Dedifferentiated amniotic fluid mesenchymal stem cell (primary cell): ENCODE measurements around the gene NCLN.
"Not testable (repeated sequence)": the region's sequence is repeated elsewhere in the genome, so short reads cannot be mapped to it uniquely, and the experiment has no call there.

Experiments
- DNase-seq: peaks from one replicate; pipeline ENCODE4 v3.0.0-alpha.2; 2016; ENCODE audit errors: extremely low spot score

The NCLN gene

DNA sequence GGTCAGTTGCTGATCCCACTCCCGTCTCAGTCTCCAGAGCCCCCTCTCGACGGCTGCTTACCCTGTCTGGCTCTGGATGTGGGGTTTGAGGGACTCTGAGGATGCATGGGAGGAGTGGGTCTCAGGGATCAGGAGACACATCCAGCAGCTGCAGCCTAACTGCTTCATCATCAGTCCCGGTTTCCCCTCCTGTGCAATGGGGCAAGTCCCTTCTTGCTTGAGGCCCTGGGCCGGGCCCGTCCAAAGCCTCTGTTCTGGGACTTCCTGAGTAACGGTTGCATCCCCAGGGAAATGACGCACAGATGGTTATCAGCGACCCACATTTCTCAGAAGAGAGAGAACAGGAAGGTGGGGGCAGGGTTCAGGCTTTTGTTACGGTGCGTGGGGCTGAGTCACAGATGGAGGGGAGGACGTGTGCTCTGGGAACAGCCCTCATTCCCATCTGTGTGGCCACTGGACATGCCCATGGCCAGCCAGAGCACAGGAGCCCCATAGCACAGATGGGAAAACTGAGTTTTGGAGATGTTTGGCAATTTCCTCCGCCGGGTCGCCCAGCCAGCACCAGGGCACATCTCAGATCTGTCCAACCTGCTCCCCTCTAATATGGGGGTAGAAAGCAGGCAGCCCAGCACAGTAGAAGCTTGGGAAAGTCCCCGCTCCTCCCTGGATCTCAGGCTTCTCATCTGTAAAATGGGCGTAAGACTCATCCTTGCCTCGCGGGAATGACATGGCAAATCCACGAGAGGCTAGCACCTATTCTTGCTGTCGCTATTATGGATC, 30.6 kb upstream of the NCLN start:
- DNase-seq: peak; percentile 98

DNA sequence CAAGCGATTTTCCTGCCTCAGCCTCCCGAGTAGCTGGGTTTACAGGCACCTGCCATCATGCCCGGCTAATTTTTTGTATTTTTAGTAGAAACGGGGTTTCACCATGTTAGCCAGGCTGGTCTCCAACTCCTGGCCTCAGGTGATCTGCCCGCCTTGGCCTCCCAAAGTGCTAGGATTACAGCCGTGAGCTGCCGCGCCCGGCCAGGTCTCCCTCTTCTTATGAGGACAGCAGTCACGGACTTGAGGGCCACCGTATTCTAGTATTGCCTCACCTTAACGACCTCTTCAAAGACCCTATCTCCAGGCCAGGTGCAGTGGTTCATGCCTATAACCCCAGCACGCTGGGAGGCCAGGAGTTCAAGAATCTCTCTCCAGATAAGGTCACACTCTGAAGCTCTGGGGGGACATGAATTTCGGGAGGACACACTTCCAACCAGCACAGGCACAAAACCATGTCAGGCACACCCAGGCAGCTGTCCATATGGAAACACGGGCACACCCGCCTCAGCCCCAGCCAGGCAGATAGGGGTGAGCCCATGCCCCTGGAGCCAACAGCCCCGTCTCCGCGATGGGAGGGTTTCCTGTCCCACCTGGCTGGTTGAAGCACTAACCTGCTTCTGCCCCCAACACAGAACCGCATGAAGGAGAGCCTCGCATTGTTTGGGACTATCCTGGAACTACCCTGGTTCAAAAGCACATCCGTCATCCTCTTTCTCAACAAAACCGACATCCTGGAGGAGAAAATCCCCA, 28.5 kb upstream of the NCLN start:
- no peak for DNase-seq

DNA sequence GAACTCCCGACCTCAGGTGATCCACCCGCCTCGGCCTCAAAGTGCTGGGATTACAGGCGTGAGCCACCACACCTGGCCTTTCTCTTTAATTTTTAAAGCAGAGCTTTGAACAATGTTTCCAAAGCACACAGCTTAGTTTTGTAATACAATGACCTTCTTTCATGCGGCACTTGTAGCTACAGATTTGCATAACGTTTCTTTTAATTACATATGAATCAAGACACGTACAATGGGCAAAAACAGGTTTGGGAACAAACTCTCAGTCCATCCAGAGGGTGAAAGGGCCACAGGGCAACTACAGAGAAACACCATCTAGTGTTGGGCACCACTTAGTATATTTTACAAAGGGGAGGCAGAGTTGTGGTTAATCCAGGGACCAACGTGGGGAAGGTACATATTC, 26.2 kb upstream of the NCLN start:
- no peak for DNase-seq

DNA sequence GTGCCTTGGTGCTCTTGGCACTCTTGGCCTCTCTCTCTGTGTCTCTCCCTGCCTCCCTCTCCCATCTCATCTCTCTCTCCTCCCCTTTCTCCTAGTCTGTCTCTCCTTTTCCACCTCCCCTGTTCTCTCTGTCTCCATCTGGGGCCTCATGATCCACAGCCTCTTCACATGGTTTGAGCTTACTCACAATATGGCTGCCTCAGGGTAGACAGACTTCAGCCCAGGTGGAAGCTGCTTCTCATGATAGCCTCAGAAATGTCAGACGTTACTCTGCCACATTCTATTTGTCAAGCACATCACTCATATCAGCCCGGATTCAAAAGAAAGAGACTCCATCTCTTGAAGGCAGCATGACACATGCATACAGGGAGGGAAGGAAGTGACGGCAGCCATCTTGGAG, 25.5 kb upstream of the NCLN start:
- no peak for DNase-seq

DNA sequence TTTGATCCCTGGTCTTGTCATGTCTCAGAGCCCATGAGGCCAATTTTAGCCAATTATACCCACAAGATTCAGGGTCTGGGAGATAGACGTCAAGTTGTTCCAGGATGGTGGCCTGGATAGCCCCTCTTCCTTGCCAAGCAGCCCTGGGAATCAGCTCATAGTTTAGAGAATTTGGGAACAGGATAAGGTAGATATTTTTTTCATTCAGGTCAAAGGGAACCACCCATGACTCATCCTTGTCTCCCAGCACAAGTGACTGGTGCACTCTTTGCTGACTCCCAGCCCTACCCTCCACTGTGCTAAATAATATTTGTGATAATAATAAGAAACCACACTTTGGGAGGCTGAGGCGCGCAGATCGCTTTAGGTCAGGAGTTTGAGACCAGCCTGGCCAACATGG, 24.3 kb upstream of the NCLN start:
- DNase-seq: no peak

DNA sequence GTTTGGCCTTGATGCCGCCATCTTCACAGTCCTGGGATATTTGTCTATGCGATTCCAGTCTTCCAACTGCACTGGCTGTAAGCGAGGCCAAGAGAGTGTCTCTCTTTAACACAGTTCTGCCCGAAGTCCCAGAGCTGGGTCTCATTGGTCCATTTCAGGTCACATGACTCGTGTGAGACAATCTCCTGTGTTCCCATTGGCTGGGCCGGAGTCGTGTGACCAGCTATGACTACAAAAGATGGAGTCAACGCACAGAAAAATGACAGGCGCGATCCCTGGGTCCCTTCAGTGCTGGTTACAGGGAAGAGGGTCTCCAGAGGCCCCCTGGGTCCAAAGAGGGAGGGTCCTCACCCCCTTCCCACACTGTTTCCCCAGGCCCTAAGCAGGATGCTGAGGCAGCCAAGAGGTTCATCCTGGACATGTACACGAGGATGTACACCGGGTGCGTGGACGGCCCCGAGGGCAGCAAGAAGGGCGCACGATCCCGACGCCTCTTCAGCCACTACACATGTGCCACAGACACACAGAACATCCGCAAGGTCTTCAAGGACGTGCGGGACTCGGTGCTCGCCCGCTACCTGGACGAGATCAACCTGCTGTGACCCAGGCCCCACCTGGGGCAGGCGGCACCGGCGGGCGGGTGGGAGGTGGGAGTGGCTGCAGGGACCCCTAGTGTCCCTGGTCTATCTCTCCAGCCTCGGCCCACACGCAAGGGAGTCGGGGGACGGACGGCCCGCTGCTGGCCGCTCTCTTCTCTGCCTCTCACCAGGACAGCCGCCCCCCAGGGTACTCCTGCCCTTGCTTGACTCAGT, 23.1 kb upstream of the NCLN start:
- DNase-seq: no peak

DNA sequence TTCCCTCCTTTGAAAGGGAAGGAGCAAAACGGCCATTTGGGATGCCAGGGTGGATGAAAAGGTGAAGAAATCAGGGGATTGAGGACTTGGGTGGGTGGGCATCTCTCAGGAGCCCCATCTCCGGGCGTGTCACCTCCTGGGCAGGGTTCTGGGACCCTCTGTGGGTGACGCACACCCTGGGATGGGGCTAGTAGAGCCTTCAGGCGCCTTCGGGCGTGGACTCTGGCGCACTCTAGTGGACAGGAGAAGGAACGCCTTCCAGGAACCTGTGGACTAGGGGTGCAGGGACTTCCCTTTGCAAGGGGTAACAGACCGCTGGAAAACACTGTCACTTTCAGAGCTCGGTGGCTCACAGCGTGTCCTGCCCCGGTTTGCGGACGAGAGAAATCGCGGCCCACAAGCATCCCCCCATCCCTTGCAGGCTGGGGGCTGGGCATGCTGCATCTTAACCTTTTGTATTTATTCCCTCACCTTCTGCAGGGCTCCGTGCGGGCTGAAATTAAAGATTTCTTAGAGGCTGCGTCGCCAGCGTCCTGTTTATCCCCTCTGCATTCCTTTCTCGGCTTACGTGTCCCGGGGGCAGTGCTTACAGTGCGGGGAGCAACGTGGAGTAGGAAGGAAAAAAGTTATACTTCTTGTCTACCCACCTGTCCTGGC, 22.4 kb upstream of the NCLN start:
- peak; percentile 36 for DNase-seq

DNA sequence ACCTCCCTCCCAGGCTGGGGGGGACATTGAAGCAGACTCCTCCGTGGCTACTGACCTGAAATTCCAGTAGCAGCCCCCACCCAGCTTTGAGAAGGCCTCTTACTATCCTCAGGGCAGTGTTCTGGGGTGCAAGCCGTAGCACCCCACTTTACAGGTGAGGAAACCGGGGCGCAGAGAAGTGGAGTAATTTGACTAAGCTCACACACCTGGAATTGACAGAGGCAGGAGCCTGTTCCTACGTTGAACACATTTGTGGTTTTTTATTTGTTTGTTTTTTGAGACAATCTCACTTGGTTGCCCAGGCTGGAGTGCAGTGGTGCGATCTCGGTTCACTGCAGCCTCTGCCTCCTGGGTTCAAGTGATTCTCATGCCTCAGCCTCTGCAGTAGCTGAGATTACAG, 21.8 kb upstream of the NCLN start:
- DNase-seq: no peak

DNA sequence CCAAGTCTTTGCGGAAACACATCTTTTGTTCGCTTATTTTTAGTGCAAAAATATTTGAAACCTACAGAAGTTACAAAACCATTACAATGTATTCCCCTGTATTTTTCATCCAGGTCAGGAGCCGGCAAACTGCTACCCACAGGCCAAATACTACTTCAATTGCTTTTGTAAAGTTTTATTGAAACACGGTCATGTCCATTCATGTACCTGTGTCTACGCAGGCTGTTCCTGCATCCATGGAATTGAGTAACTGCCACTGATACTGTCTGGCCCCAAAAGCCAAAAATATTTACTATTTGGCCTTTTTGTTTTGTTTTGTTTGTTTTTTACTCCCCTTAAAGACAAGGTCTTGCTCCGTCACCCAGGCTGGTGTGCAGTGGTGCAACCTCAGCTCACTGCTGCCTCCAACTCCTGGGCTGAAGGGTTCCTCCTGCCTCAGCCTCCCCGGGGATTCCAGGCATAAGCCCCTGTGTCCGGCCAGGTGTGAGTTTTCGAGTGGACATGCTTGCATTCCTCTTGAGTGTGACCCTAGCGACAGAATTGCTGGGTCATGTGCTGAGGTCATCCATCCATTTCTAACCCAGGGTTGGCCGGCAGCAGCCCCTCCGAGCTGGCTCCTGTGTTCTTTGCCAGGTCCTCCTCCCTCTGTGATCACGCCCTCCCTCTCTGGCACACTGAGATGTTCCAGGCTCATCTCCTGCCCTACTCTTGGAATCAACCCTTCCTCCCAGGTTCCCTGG, 18.0 kb upstream of the NCLN start:
- no peak for DNase-seq

DNA sequence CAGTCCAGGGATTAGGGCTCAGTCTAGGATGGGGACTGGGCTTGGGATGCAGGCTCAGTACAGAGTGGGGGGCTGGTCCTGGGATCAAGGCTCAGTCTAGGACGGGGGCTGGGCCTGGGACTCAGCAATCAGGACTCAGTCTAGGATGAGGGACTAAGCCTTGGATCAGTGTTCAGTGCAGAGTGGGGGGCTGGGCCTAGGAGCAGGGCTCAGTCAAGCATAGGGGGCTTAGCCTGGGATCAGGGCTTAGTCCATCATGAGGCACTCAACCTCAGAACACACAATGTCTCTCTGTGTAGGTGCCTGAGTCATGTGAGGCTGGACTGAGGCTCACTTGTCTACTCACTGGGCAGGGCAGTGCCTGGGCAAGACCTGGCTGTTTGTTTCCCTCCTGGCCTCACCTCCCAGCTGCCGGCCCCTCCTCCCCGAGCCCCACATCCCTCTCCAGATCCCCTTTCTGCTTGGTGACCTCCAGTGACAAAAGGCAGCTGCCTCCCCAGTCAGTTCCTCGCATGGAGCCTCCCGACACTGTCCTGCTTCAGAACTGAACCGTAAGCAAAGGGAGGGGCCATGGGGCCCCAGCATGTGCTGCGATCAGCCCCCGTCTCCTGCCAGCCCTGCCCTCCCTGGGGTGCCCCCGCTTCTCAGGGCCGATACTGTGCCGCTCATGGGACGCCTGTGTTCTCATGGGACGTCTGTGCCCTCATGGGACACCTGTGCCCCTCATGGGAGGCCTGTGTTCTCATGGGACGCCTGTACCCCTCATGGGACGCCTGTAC, 13.6 kb upstream of the NCLN start:
- DNase-seq: no peak

DNA sequence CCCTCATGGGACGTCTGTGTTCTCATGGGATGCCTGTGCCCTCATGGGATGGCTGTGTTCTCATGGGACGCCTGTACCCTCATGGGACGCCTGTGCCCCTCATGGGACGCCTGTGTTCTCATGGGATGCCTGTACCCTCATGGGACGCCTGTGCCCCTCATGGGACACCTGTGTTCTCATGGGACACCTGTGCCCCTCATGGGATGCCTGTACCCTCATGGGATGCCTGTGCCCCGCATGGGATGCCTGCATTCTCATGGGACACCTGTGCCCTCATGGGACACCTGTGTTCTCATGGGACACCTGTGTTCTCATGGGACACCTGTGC, 13.1 kb upstream of the NCLN start:
- DNase-seq: not testable (repeated sequence)

DNA sequence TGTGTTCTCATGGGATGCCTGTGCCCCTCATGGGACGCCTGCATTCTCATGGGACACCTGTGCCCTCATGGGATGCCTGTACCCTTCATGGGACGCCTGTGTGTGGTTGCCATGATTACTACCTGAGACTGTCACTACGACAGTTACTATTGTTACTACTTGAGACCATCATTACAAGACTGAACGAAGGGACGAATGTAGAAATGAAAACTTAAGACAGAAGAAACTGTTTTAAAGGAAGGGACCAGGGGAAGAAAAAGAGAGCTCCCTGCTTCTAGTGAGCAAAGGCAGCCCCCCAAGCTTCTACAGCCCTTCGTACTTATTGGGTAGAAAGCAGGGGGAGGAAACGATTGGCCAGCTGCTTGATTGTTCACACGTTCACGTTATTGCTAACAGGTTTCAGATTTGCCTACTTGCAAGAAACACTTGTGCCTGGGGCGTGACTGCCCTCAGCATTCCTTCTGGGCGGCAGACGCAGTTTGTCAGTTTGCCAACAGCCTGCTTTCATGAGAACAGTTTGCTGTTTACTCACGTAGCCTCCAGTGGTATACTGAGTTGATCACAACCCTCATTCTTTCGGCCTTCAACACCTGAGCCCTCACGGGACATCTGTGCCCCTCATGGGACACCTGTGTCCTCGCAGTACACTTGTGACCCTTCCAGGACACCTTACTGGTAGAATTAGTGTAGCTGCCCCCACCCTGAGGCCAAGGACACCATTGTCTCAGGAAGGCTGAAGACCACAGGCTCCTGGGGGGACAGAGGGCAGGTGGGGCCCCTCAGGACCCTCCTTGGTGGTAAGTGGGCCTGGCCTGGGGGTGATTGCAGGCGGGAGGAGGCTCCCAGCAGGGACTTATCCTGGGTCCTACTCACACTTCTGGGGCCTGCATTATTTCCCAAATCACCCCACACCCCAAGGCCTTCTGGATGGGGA, 9.7 kb upstream of the NCLN start:
- DNase-seq: peak; percentile 76

DNA sequence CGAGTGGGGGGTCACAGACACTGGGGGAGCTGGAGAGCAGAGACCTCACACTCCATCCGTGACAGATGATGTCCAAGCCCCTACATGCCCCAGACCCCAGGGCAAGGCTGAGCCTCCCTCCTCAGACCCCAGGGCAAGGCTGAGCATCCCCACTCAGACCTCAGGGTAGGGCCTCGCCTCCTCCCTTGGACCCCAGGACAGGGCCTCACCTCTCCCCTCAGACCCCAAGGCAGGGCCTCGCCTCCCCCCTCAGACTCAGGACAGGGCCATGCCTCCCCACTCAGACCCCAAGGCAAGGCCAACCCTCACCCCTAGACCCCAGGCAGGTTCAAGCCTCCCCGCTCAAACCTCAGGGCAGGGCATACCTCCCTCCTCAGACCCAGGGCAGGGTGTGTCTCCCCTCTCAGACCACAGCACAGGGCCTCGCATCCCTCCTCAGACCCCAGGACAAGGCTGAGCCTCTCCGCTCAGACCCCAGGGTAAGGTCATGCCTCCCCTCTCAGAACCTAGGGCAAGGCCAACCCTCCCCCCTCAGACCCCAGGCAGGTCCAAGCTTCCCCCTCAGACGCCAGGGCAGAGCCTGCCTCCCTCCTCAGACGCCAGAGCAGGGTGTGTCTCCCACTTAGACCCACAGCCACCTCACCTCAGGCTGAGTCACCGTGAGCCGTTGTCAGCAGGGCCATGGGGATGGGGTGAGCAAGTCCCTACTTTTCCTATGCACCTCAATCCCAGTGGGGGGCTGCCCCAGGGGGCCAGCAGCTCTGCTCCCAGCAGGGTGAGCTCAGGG, 8.8 kb upstream of the NCLN start:
- DNase-seq: no peak

DNA sequence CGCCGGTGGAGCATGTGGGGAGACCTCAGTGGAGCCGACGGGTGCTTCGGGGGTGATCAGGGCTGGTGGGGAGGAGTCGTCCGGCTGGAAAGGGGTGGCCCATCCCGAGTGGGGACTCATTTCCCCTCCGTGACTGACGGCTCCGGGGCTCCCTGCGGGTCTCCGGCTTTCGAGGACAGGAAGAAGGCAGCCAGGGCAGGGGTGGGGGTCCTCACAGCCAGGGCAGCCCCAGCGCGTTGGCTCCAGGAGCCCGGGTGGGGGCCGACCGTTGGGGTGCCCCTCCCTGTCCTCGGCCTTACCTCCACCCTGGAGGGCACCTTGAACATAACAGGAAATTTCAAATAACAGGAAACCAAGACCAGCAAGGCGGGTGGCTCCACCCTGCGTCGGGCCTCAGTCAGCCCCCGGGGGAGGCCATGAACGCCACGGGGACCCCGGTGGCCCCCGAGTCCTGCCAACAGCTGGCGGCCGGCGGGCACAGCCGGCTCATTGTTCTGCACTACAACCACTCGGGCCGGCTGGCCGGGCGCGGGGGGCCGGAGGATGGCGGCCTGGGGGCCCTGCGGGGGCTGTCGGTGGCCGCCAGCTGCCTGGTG, 7.3 kb upstream of the NCLN start, which contains the start of gene S1PR4:
Gene S1PR4, plus strand, starts transcription at position 393 of the 596 bp plus-strand sequence. Its CDS starts 24 bp downstream, at position 417.
- DNase-seq: no peak

DNA sequence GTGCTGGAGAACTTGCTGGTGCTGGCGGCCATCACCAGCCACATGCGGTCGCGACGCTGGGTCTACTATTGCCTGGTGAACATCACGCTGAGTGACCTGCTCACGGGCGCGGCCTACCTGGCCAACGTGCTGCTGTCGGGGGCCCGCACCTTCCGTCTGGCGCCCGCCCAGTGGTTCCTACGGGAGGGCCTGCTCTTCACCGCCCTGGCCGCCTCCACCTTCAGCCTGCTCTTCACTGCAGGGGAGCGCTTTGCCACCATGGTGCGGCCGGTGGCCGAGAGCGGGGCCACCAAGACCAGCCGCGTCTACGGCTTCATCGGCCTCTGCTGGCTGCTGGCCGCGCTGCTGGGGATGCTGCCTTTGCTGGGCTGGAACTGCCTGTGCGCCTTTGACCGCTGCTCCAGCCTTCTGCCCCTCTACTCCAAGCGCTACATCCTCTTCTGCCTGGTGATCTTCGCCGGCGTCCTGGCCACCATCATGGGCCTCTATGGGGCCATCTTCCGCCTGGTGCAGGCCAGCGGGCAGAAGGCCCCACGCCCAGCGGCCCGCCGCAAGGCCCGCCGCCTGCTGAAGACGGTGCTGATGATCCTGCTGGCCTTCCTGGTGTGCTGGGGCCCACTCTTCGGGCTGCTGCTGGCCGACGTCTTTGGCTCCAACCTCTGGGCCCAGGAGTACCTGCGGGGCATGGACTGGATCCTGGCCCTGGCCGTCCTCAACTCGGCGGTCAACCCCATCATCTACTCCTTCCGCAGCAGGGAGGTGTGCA, 6.6 kb upstream of the NCLN start:
- DNase-seq: no peak

DNA sequence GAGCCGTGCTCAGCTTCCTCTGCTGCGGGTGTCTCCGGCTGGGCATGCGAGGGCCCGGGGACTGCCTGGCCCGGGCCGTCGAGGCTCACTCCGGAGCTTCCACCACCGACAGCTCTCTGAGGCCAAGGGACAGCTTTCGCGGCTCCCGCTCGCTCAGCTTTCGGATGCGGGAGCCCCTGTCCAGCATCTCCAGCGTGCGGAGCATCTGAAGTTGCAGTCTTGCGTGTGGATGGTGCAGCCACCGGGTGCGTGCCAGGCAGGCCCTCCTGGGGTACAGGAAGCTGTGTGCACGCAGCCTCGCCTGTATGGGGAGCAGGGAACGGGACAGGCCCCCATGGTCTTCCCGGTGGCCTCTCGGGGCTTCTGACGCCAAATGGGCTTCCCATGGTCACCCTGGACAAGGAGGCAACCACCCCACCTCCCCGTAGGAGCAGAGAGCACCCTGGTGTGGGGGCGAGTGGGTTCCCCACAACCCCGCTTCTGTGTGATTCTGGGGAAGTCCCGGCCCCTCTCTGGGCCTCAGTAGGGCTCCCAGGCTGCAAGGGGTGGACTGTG, 5.9 kb upstream of the NCLN start:
- no peak for DNase-seq
